GM21381 (cell line): ENCODE results near the gene ZNF747.

ENCODE experiments used
- ATAC-seq: cut with Tn5 transposase; IDR thresholded peaks from one replicate; pipeline ENCODE4 v1.9.1; 2021; ENCODE audit warnings: mild to moderate bottlenecking, moderate library complexity; ENCODE audit not compliant: unreplicated experiment

ZNF747 gene

DNA sequence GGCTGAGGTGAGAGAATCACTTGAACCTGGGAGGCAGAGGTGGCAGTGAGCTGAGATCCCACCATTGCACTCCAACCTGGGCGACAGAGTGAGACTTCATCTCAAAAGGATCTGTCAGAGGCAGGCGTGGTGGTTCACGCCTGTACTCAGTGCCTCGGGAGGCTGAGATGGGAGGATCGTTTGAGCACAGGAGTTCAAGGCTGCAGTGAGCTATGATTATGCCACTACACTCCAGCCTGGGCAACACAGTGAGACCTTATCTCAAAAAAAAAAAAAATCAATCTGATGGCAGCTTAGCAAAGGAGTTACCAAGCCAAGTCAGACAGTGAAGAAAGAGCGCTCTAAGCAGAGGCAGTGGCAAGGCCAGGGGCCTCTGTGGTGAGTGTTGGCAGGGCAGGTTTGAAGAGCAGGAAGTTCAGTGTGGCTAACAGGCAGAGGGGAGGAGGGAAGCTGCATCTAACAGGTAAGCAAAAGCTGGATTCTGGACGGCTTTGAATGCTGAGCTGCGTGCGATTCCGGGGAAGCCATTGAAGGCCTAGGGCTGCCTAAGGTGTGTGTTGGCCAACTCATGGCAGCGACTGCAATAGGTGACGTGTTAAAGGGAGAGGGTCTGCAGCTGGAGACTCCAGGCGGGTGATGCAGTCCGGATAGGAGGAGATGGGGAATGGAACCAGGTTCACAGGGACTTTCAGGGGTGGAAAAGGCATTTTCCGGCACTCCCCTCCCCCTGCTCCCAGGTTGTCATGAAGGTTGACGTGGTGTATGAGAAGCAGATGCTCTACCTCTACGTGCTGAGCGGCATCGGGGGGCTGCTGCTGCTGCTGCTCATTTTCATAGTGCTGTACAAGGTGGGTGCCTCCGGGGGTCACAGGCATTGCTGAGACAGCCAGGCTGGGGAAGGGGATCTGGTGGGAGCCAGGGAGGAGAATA, 15.3 kb downstream of the ZNF747 start:
- ATAC-seq = no peak

DNA sequence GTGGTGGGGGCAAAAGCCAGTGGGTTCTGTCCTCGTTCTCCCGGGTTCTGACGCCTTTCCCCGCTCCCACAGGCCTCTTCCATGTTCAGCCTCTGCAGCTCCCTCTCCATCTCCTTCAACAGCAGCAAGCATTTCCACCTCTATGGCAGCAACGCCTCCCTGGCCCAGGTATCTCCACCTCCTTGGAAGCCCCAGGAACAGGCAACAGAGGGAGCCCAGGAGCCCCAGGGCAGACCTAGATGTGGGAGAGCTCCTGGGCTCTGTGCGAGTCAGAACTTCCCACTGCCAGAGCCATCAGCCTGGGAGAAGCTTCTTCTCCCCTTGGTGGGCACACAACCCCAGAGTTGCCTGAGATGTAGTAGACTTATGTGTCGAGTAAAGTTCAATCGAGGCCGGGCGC, 16.1 kb downstream of the ZNF747 start:
- ATAC-seq = no peak

DNA sequence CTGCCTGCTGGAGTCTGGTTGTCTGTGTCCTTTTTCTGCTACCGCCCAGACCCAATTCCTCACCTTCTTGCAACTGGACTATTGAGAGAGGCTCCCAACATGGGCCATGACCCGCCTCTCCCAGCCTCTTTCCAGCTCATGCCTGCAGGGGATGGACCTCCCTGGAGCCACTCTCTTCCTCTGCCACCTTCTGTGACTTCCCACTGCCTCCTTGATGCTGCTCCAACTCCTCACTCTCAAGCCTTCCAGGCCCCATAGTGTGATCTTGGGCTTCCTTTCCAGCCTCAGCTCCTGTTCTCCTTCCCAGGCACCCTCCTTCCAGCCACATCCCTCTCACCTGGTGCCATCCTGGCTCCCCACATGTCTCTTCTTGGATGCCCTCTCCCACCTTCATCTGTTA, 19.4 kb downstream of the ZNF747 start:
- ATAC-seq = no peak

DNA sequence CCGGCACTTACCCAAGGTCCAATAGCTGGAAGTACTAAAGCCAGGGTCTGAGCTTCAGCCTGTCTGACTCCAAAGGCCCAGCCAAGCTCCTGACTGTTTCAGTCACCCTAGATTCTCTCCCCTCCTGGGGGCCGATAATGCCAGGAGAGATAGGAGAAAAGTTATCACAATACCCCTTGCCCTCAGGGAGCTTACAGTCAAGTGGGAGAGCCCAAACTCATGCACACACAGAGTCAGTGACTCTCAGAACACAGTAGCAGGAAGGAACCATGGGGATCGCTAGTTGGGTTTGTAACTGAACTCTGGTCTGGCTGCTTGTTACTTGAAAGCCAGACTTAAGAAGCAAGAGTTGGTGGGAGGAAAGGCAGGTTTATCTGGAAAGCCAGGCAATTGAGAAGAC, 23.1 kb downstream of the ZNF747 start:
- no peak for ATAC-seq

DNA sequence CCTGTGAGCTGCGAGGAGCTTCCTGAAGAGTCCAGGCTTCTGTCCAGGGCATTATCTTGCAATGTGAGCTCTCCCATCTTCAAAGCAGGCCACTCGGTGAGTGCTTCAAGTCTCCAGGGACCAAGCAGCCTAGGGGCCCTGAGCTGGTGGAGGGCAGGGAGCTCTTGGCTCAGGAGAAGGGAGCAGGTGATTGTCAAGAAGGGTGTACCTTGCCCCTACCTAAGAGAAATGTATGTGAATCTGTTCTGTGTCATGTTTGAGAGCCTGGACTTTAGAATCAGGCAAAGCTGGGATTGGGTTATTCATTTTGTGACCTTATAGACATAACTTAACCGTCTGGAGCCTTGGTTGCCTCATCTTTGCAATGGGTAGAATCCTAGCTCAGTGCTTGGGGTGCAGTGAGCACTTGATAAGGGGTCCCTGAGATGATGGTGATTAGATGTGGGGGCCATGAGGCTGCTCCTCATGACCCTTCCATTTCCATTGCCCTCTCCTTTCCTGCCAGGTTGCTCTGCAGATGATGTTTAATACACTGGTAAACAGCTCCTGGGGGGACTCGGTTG, 24.2 kb downstream of the ZNF747 start:
- no peak for ATAC-seq

DNA sequence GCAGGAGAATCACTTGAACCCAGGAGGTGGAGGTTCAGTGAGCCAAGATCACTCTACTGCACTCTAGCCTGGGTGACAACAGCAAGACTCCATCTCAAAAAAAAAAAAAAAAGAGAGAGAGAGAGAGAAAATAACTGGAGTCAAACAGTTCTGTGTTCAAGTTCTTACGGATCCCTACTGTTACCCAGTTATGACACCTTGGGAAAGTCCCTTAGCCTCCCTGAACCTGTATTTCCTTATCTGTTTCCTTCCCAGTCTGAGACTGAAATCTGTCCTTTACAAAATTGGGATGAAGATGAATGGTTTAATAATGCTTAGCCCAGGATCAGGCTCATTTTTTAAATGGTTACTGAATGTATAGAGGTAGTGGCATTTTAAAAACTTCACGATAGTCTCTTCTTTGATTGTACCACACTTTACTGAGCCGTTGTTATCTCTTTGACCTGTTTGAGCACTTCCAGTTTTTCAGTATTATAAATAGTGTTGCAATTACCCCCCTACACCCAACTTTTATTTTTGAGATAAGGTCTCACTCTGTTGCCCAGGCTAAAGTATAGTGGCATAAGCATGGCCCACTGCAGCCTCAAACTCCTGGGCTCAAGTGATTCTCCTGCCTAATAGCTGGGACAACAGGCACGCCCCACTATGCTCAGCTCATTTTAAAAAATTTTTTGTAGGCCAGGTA, 25.4 kb downstream of the ZNF747 start:
- no peak for ATAC-seq

DNA sequence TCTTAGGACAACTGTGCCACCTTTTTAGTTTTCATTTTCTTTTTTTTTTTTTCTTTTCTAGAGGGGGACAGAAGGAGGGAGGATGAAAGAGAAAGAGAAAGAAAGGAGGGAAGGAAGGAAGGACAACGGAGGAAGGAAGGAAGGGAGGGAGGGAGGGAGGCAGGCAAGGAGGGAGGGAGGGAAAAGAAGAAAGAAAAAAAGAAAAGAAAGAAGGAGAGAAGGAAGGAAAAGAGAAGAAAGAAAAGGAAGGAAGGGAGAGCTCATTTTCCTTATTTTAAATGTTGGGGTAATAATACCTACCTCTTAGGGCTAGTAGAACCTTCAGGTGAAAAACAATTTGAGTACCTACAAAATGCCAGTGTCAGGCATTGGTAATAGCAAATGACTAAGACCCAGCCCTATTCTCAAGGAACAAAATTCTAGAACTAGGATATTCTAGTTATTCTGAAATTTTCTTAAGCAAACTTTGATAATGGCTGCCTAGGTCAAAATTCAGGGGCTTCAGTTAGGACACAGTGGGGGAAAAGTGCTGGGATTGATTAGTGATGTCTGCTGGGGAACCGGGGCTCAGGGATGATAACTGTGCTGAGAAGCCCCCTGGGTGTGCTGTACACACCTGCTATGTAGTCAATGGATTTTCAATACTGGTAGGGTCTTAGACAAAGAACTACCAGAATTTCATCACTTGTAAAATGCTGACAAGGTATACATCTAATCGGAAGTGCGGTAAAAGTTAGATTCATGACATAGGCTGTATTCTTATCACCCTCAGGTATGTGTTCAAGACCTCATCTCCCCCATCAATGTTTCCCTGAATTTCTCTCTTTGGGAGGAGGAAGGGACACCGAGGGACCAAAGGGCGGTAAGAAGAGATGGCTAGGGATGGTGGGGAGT, 31.0 kb downstream of the ZNF747 start:
- no peak for ATAC-seq

DNA sequence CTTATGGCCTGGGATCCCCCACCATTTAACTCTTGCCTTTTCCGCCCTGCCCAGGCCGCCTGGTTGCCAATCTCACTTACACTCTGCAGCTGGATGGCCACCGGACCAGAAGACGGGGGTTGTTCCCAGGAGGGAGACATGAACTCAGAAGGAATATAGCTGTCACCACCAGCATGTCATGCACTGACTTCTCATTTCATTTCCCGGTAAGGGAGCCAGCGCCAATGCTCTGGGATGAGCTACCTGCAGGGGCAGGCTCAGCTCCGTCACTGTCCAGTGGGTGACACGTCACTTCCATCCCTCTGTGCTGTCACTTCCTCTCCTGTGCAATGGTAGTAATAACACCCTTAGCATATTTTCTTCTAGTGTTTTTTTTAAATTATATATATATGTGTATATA, 35.4 kb downstream of the ZNF747 start:
- no peak for ATAC-seq

DNA sequence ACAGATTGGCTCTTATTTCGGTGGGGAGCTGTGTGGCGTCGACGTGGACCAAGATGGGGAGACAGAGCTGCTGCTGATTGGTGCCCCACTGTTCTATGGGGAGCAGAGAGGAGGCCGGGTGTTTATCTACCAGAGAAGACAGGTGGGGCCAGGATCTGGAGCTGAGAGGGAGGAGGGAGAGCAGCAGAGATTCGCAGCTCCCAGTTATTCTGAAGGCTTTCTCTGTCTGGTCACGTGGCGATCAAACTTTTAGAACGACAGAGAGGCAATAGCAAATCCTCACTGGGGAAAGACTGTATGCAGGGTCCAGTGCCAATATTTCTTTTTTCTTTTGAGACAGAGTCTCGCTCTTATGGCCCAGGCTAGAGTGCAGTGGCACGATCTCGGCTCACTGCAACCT, 39.9 kb downstream of the ZNF747 start:
- no peak for ATAC-seq

DNA sequence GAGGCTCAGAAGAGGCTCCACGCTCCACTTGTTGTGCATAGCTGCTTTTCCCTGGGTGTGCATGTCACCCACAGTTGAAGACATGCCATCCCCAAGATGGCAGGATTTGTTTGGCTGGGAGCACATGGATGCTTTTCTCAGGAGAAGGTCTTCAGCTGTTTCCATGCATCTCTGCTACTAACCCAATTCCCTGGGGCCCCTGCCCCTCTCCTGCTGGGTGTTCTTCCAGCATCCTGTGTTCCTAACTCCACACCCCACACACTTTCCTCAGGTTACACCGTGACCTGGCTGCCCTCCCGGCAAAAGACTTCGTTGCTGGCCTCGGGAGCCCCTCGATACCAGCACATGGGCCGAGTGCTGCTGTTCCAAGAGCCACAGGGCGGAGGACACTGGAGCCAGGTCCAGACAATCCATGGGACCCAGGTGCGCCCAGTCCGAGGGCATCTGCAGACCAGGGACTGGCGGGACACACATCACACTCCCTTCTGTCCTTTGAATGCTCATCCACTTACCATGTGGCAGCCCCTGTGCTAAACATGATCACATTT, 40.6 kb downstream of the ZNF747 start:
- ATAC-seq = no peak

DNA sequence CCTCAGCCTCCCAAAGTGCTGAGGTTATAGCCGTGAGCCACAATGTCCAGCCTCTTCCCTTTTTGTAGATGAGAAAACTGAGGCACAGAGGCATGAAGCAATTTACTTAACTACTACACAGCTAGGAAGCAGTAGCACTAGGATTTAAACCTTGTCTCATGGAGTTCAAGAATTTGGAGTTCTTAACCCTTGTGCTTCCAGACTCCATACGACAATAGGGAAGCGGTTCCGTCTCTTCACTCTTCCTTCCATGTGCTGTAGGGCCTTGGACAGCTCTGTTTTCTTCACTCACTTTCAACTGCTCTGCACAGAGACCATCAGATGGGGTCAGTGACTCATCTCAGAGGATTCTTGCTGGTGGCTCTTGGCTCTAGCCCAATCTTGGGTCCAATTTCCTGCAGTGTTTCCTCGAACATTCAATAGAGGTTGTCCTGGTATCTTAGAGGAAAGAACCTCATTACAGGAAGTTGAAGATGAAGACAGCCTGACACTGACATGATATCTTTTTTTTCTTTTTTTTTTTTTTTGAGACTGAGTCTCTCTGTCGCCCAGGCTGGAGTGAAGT, 42.8 kb downstream of the ZNF747 start:
- no peak for ATAC-seq

DNA sequence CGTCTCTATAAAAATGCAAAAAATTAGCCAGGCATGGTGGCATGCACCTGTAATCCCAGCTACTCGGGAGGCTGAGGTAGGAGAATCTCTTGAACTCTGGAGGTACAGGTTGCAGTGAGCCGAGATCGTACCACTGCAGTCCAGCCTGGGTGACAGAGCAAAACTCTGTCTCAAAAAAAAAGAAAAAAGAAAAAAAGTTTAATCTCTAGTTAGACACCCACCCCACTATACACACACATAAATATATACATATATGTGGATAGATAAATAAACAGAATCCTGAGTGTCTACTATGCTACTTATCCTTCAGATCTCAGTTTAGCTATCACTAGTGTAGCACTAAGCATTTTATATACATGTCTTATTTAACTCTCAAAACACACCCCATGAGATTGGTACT, 43.4 kb downstream of the ZNF747 start:
- no peak for ATAC-seq

DNA sequence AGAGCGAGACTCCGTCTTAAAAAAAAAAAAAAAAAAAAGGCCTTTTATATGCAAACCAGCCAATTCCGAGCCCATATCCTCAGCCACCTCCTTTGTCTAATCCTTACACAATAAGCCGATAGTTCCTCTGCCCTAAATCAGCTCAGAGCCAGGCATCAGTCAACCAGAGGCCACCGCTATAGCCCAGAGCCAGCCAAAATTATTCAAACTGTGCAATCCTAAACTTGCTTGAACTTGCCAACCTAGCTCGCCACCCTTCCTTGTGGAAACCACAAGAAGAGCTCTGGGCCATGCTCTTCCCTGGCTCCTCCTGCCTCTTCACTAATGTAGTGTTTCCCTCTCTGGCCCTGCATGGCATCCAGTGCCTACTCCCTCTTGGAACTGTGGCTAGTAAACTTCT, 44.4 kb downstream of the ZNF747 start:
- ATAC-seq = no peak

DNA sequence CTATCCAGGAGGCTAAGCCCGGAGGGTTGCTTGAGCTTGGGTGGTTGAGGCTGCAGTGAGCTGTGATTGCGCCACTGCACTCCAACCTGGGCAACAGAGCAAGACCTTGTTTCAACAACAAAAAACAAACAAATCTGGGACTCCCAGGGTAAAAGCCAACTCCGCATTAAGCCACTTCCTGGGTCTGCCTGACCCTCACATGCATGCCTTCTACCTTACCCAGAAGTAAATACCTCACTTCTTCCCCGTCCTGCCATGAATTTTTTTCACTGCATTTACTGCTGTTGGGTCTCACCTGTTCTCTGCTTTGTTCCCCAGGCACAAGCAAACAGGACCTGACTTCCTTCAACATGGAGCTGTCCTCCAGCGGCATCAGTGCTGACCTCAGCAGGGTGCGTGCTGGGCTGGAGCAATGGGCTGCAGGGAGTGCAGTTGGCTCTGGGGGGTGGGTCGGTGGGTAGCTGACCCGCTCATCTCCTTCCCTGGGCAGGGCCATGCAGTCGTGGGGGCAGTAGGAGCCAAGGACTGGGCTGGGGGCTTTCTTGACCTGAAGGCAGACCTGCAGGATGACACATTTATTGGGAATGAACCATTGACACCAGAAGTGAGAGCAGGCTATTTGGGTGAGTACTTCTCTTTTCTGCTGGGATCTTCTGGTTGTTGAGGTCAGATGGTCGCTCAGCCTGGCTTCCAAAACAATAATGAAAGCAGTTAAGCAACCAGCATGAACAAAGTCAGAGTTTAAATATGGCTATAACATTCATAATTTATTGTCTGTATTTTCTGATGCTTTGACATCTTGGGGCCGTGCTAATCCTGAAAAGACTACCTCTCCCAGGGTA, 45.7 kb downstream of the ZNF747 start:
- ATAC-seq = no peak

DNA sequence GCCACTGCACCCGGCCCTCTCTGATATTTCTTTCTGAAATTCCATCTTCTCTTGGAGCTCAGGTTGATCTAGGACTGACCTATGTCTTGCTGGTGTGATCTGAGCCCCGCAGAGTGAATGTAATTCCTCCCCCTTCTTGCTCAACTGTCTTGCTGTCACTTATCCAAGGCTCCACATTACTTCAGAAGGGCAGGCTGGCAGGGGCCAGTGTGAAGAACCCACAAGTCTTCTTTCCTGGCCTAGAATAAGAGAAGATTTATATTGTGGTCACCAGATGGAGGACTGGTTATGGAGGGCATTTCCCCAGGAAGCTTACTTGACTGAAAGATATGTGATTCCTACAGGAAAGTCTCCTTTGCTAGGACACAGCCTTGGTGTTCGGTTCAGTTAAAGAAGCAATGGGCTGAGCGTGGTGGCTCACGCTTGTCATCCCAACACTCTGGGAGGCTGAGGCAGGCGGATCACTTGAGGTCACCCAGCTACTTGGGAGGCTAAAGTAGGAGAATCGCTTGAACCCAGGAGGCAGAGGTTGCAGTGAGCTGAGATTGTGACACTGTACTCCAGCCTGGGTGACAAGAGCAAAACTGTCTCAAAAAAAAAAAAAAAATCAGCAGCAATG, 48.7 kb downstream of the ZNF747 start:
- ATAC-seq = no peak

DNA sequence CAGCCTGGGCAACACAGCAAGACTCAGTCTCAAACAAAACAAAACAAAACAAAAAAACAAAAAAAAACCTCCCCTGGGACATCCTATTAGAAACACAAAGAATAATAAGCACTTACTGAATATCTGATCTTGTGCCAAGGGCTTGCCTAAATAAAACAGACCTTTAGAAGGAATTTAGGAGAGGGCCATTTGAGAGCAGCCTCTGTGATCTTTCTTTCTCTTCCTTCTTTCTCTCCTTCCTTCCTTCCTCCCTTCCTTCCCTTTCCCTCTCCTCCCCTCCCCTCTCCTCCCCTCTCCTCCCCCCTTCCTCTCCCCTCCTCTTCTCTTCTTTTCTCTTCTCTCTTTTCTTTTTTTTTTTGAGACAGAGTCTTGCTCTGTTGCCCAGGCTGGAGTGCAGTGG, 49.8 kb downstream of the ZNF747 start:
- ATAC-seq = no peak

DNA sequence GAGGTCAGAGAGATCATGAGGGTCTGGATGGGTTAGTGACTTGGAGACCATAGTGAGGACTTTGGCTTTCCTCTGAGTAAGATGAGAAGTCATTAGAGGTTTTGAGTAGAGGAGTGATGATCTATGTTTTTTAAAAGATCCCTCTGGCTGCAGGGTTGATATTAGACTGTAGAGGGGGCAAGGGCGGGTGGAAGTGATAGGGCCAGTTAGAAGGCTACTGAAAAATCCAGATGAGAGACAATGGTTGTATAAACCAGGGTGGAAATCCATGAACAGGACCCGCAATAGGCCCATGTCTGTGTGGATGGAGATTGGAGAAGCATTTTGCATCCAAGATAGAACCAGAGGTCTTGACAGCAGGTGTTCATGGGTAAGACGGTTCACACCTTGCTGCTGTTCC, 52.3 kb downstream of the ZNF747 start:
- no peak for ATAC-seq

DNA sequence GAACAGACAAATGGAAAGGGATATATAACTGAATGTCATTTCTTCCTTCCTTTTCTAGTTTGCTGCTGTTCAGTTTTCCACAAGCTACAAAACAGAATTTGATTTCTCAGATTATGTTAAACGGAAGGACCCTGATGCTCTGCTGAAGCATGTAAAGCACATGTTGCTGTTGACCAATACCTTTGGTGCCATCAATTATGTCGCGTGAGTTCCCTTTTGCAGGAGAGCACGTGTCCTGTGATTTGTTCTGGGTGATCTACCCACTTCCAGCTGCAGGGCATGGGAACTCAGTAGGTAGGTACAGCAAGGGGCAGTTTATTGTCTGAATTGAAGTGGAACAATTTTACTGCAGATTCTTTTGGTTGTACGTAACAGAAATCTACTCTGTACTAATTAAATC, 53.3 kb downstream of the ZNF747 start:
- no peak for ATAC-seq
